Transverse colon (tissue), 4 donors: Measurements from ENCODE around the gene MIER2. TPM values are rescaled to one million over a fixed set of nuclear protein-coding genes. Genes with fewer than 3 reads are reported as not detected.

Source experiments
- DNase-seq: peaks from one replicate; pipeline ENCODE4 v3.0.0-alpha.2; 2019
- H3K27ac ChIP-seq, 4 donors: fragments of 200-600 bp; sonication (generic); 2 replicates each; pipeline ENCODE4 v1.5.1; 2016 to 2018; ENCODE audit warnings: inconsistent platforms in 4 of 4
- H3K27me3 ChIP-seq: fragments of 200-600 bp; sonication (generic); 2 replicates; pipeline ENCODE4 v1.5.1; 2017; ENCODE audit warnings: inconsistent platforms
- H3K36me3 ChIP-seq, 4 donors: fragments of 200-600 bp; sonication (generic); 2 replicates each; pipeline ENCODE4 v1.5.1; 2017 to 2019; ENCODE audit warnings: inconsistent platforms in 4 of 4
- H3K4me1 ChIP-seq, 4 donors: fragments of 200-600 bp; sonication (generic); 2 replicates each; pipeline ENCODE4 v1.5.1; 2017 to 2020; ENCODE audit warnings: inconsistent platforms in 4 of 4
- H3K4me3 ChIP-seq, 4 donors: fragments of 200-600 bp; sonication (generic); 1 replicate in 1 of 4; 2 replicates in 3 of 4; pipeline versions ENCODE4 v1.5.1 to v1.6.1; 2017 to 2019; ENCODE audit warnings: inconsistent platforms in 4 of 4
- H3K9me3 ChIP-seq, 2 donors: fragments of 200-600 bp; sonication (generic); 2 replicates each; pipeline ENCODE4 v1.5.1; 2017 to 2019; ENCODE audit warnings: inconsistent platforms in 2 of 2
- EP300 ChIP-seq: sonication (generic); formaldehyde crosslinking; IDR thresholded peaks from one replicate; pipeline ENCODE4 v1.6.1; 2017; ENCODE audit warnings: antibody characterized with exemption, low read depth
- POLR2A ChIP-seq: fragments of 450-650 bp; IDR thresholded peaks from one replicate; pipeline ENCODE4 v1.6.1; 2016; ENCODE audit warnings: antibody characterized with exemption, mild to moderate bottlenecking, moderate library complexity
- POLR2AphosphoS5 ChIP-seq, 3 donors: sonication (generic); formaldehyde crosslinking; IDR thresholded peaks; one replicate each; pipeline ENCODE4 v1.6.1; 2016; ENCODE audit warnings: antibody characterized with exemption in 3 of 3
- WGBS, 2 donors: methylation state at CpG; one replicate each; pipeline ENCODE4 v1.1.5; 2018; ENCODE audit warnings: low coverage in 1 of 2; 5-methylcytosine and 5-hydroxymethylcytosine counted together
- in situ Hi-C, 4 donors: fragments of 200-750 bp; cut with MboI; loops; one replicate each; pipeline versions ENCODE4 v1.15.0 to v1.15.1; 2017; ENCODE audit warnings: low sequenced_read_pairs in 3 of 4, low pct_ligation_motif_present in 1 of 4, low pct_unique_long_range_greater_than_20kb in 1 of 4
- intact Hi-C: fragments of 100-400 bp; cut with DNase I; formaldehyde crosslinking; loops from one replicate; pipeline ENCODE4 v1.15.1; 2023; ENCODE audit warnings: low total_unique reads
- total RNA-seq, 4 donors: library from RNA; depleted of rRNA; stranded (reverse); fragments of >200 nt; gene quantifications; one replicate each; pipeline ENCODE4 v1.1.0, GENCODE V29; 2016
- TF ChIP-seq, protein P1 (sequence below), 5 experiments: fragments of 200-600 bp in 3 of 5; fragments of 450-650 bp in 2 of 5; sonication (generic) in 3 of 5; IDR thresholded peaks; 1 replicate in 2 of 5; 2 replicates in 3 of 5; pipeline ENCODE4 v1.5.1; 2016 to 2017; ENCODE audit warnings: antibody characterized with exemption in 5 of 5, inconsistent platforms in 3 of 5, mild to moderate bottlenecking in 2 of 5, moderate library complexity in 1 of 5

The MIER2 gene
- total RNA-seq, 4 donors from 2014 or later = 8.2 to 41.1 (median 16.7) TPM

DNA sequence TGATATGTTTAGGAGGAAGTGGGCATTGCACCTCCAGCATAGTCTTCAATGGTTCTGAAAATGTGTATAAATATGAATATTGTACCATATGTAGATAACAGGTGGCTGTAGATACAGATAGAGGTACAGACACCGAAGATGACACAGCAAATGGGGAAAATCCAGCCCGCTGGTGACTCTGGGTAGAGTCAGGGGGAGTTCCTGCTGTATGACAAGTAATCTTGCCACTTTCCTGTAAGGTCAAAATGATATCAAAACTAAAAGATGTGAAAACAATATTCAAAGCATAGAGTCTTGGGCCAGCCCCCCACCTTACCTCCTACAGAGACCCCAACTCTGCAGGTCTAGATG, 46.6 kb upstream of the MIER2 start:
- intact Hi-C loops = no loop called here

DNA sequence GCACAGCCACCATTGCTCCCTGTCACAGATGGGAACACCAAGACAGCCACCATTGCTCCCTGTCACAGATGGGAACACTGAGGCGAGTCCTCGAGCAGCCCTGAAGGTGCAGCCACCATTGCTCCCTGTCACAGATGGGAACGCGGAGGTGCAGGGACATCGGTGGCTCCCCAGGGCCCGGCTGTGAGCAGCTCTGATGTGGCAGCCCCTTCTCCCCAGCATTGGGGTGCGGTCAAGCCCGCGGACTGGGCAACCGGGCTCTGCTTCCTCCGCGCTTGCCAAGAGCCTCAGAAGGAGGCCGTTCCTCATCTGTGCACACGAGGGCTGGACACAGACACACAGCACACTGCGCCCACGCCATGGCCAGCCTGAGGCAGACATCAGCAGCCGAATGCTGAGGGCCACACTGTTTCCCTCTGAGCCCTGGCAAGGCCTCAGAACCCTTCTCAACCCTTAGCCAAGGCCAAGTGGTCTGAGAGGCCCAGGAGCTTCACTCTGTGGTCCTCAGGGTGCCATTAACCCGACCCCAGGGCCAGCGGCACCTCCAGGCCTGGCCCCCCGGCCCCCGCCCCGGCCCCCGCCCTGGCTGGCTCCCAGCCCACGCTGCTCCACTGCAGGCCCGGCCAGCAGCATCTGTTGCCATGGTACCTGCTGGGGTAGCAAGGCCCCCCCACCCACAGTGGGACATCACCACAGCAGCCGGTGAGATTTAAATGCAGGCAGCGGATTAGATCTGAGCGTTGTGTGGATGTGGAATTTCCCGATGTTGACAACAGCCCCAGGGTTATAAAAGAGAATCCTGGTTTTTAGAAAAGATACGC, 46.0 kb upstream of the MIER2 start:
- intact Hi-C loops = no loop called here

More for the DNA sequence above, 46.6 kb upstream of the MIER2 start:
- Histone ChIP-seq H3K36me3 (no peaks in the 10 kb centered on the region), H3K4me1 (no peaks in the 10 kb centered on the region), H3K4me3 (no peak overlapping the region), H3K27me3 (peaks cover 15% of the 10 kb centered on the region), H3K27ac (no peak overlapping the region), H3K9me3 (no peaks in the 10 kb centered on the region)
- in situ Hi-C loops = no loop called here
- 77 to 82% methylated on average over 2 of the region's 2 CpGs for WGBS, 2 donors
- no peak for DNase-seq
- TF ChIP-seq, protein P1, sequence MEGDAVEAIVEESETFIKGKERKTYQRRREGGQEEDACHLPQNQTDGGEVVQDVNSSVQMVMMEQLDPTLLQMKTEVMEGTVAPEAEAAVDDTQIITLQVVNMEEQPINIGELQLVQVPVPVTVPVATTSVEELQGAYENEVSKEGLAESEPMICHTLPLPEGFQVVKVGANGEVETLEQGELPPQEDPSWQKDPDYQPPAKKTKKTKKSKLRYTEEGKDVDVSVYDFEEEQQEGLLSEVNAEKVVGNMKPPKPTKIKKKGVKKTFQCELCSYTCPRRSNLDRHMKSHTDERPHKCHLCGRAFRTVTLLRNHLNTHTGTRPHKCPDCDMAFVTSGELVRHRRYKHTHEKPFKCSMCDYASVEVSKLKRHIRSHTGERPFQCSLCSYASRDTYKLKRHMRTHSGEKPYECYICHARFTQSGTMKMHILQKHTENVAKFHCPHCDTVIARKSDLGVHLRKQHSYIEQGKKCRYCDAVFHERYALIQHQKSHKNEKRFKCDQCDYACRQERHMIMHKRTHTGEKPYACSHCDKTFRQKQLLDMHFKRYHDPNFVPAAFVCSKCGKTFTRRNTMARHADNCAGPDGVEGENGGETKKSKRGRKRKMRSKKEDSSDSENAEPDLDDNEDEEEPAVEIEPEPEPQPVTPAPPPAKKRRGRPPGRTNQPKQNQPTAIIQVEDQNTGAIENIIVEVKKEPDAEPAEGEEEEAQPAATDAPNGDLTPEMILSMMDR (IDR thresholded peaks at IDR 0.05) = no peak
- TF ChIP-seq EP300 (no peak), POLR2A (no peak), POLR2AphosphoS5 (IDR thresholded peaks at IDR 0.05) (no peak)

GRCh38 chr19:389935-390289, 45.3 kb upstream of the MIER2 start:
- H3K4me1 ChIP-seq = no peaks in the 10 kb centered on the region
- intact Hi-C loops = no loop called here
- WGBS, 2 donors = 82 to 100% methylated on average over 1 to 12 of the region's 12 CpGs
- no peak overlapping the region for H3K27ac ChIP-seq
- TF ChIP-seq, protein P1 (IDR thresholded peaks at IDR 0.05) = no peak
- TF ChIP-seq POLR2A (no peak), EP300 (no peak), POLR2AphosphoS5 (IDR thresholded peaks at IDR 0.05) (no peak)
- H3K36me3 ChIP-seq = no peaks in the 10 kb centered on the region
- no peak overlapping the region for H3K4me3 ChIP-seq
- in situ Hi-C loops = no loop called here
- peaks cover 23% of the 10 kb centered on the region for H3K27me3 ChIP-seq
- DNase-seq = no peak
- H3K9me3 ChIP-seq = no peaks in the 10 kb centered on the region

More for the DNA sequence above, 46.0 kb upstream of the MIER2 start:
- H3K27ac ChIP-seq = no peak overlapping the region
- no peaks in the 10 kb centered on the region for H3K4me1 ChIP-seq
- no peaks in the 10 kb centered on the region for H3K9me3 ChIP-seq
- TF ChIP-seq, protein P1 (IDR thresholded peaks at IDR 0.05) = no peak
- TF ChIP-seq POLR2A (no peak), EP300 (no peak), POLR2AphosphoS5 (IDR thresholded peaks at IDR 0.05) (no peak)
- no peaks in the 10 kb centered on the region for H3K36me3 ChIP-seq
- H3K27me3 ChIP-seq = peaks cover 21% of the 10 kb centered on the region
- 67 to 84% methylated on average over 2 to 22 of the region's 30 CpGs for WGBS, 2 donors
- H3K4me3 ChIP-seq = no peak overlapping the region
- DNase-seq = no peak
- in situ Hi-C loops = no loop called here

GRCh38 chr19:389255-389934, 44.8 kb upstream of the MIER2 start:
- in situ Hi-C loops (no loop called here), intact Hi-C loops (no loop called here)
- DNase-seq = no peak
- TF ChIP-seq POLR2AphosphoS5 (IDR thresholded peaks at IDR 0.05) = no peak
- no peak for TF ChIP-seq EP300
- no peak for TF ChIP-seq POLR2A
- TF ChIP-seq, protein P1 (IDR thresholded peaks at IDR 0.05) = no peak
- 54 to 60% methylated on average over 1 to 21 of the region's 21 CpGs for WGBS, 2 donors
- Histone ChIP-seq H3K9me3 (no peaks in the 10 kb centered on the region), H3K4me1 (no peaks in the 10 kb centered on the region), H3K27me3 (peaks cover 28% of the 10 kb centered on the region), H3K27ac (no peak overlapping the region), H3K36me3 (no peaks in the 10 kb centered on the region), H3K4me3 (no peak overlapping the region)
